B cell (primary cell): ENCODE measurements around the gene C20orf204. TPM values are rescaled to one million over a fixed set of nuclear protein-coding genes. Genes with fewer than 3 reads are reported as not detected.

Experiments
- ATAC-seq: fragments of 200-7000 bp; cut with Tn5 transposase; one replicate; pipeline ENCODE4 v1.10.0; 2021; ENCODE audit warnings: low read depth, mild to moderate bottlenecking, moderate number of reproducible peaks, moderate library complexity
- CTCF ChIA-PET: fragments of 350-600 bp; sonication (Branson Sonifier 250); formaldehyde crosslinking; loops from one replicate; lab custom pipeline; 2021; ENCODE audit warnings: antibody characterized with exemption, inconsistent platforms; lab: Charles Lee
- POLR2A ChIA-PET: fragments of 350-600 bp; sonication (Branson Sonifier 250); formaldehyde crosslinking; loops from one replicate; lab custom pipeline; 2021; ENCODE audit warnings: antibody characterized with exemption; lab: Charles Lee
- DNase-seq: peaks from one replicate; pipeline ENCODE4 v3.0.0; 2013
- H2AFZ ChIP-seq: 2 replicates; pipeline ENCODE4 v1.6.1; 2012; ENCODE audit warnings: mild to moderate bottlenecking, low read depth, low read length; ENCODE audit not compliant: insufficient read depth, poor library complexity, severe bottlenecking
- H3K27ac ChIP-seq, 2 donors: 1 replicate in 1 of 2; 2 replicates in 1 of 2; pipeline ENCODE4 v1.5.1; 2012 to 2013; ENCODE audit warnings: low read length in 2 of 2, mild to moderate bottlenecking in 2 of 2, moderate library complexity in 1 of 2
- H3K27me3 ChIP-seq, 4 experiments: fragments of 200-600 bp in 1 of 4; sonication (generic) in 1 of 4; replicated peaks in 1 of 4; 1 replicate in 2 of 4; 2 replicates in 2 of 4; pipeline versions ENCODE4 v1.6.1 to v1.7.0; 2013 to 2016; ENCODE audit warnings: low read length in 3 of 4, mild to moderate bottlenecking in 2 of 4, mixed read lengths in 1 of 4, moderate library complexity in 1 of 4; ENCODE audit not compliant: insufficient read depth in 4 of 4, control insufficient read depth in 3 of 4; ENCODE audit errors: control extremely low read depth in 1 of 4
- H3K36me3 ChIP-seq, 2 experiments: replicated peaks in 1 of 2; 1 replicate in 1 of 2; 2 replicates in 1 of 2; pipeline versions ENCODE4 v1.6.1 to v1.7.1; 2013; ENCODE audit warnings: low read length in 1 of 2; ENCODE audit not compliant: insufficient read depth in 2 of 2, control insufficient read depth in 1 of 2; ENCODE audit errors: control extremely low read depth in 1 of 2, extremely low read depth in 1 of 2
- H3K4me1 ChIP-seq, 2 donors: fragments of 200-600 bp in 1 of 2; sonication (generic) in 1 of 2; 1 replicate in 1 of 2; 2 replicates in 1 of 2; pipeline versions ENCODE4 v1.5.1 to v1.6.1; 2013 to 2017; ENCODE audit warnings: low read length in 2 of 2; ENCODE audit not compliant: control insufficient read depth in 2 of 2, insufficient read depth in 2 of 2
- H3K4me2 ChIP-seq: replicated peaks from 2 replicates; pipeline ENCODE3; 2012; ENCODE audit warnings: mild to moderate bottlenecking, low read depth, low read length; ENCODE audit not compliant: poor library complexity, severe bottlenecking
- H3K4me3 ChIP-seq, 5 experiments: fragments of 200-600 bp in 1 of 5; sonication (generic) in 1 of 5; 1 replicate in 3 of 5; 2 replicates in 2 of 5; pipeline versions ENCODE4 v1.5.1 to v1.7.0; 2011 to 2016; ENCODE audit warnings: low read length in 4 of 5, mild to moderate bottlenecking in 4 of 5, low read depth in 2 of 5, control low read depth in 1 of 5, moderate library complexity in 1 of 5; ENCODE audit not compliant: insufficient read depth in 1 of 5; ENCODE audit errors: control extremely low read depth in 1 of 5, extremely low read depth in 1 of 5
- H3K79me2 ChIP-seq: fragments of 200-600 bp; sonication (generic); one replicate; pipeline ENCODE4 v1.6.0; 2016; ENCODE audit warnings: low read length; ENCODE audit not compliant: control insufficient read depth, insufficient read depth
- H3K9ac ChIP-seq: fragments of 200-600 bp; sonication (generic); 2 replicates; pipeline ENCODE4 v1.6.1; 2017; ENCODE audit warnings: mild to moderate bottlenecking, low read length, moderate library complexity
- H3K9me3 ChIP-seq, 3 donors: one replicate each; pipeline versions ENCODE4 v1.6.1 to v1.7.1; 2013; ENCODE audit warnings: low read length in 2 of 3; ENCODE audit not compliant: control insufficient read depth in 2 of 3, insufficient read depth in 1 of 3; ENCODE audit errors: control extremely low read depth in 1 of 3
- H4K20me1 ChIP-seq: 2 replicates; pipeline ENCODE4 v1.6.0; 2012; ENCODE audit warnings: mild to moderate bottlenecking, low read length; ENCODE audit not compliant: insufficient read depth, control insufficient read depth, poor library complexity, severe bottlenecking
- H3K27ac Mint-ChIP-seq: one replicate; pipeline ENCODE4 v1.8.0; 2021; ENCODE audit warnings: mixed read lengths
- H3K27me3 Mint-ChIP-seq: one replicate; pipeline ENCODE4 v1.8.0; 2021; ENCODE audit warnings: mixed read lengths
- H3K4me1 Mint-ChIP-seq: one replicate; pipeline ENCODE4 v1.8.0; 2021; ENCODE audit warnings: mixed read lengths
- H3K4me3 Mint-ChIP-seq: one replicate; pipeline ENCODE4 v1.8.0; 2021; ENCODE audit warnings: mixed read lengths
- H3K9me3 Mint-ChIP-seq: one replicate; pipeline ENCODE4 v1.8.0; 2022; ENCODE audit warnings: mixed read lengths; ENCODE audit not compliant: insufficient read depth
- EZH2 ChIP-seq: IDR thresholded peaks from 2 replicates; pipeline ENCODE4 v1.6.1; 2012; ENCODE audit warnings: borderline replicate concordance, low read depth, mild to moderate bottlenecking, moderate library complexity, low read length; ENCODE audit not compliant: insufficient read depth, poor library complexity, severe bottlenecking
- WGBS: methylation state at CpG from one replicate; pipeline ENCODE4 v1.1.5; 2013; ENCODE audit warnings: missing lambda C conversion rate; ENCODE audit not compliant: insufficient coverage; 5-methylcytosine and 5-hydroxymethylcytosine counted together
- intact Hi-C: fragments of 100-400 bp; cut with micrococcal nuclease; formaldehyde crosslinking; loops from one replicate; pipeline ENCODE4 v1.10.0; 2022
- polyA plus RNA-seq: library from polyadenylated mRNA; depleted of rRNA; stranded (reverse); fragments of >200 nt; gene quantifications from 2 replicates; pipeline ENCODE4 v1.2.3, GENCODE V29; 2012
- total RNA-seq, 2 donors: library from RNA; stranded (reverse); fragments of 120-200 nt in 1 of 2; gene quantifications; 1 replicate in 1 of 2; 2 replicates in 1 of 2; pipeline versions ENCODE4 v1.2.3 to v1.2.4, GENCODE V29; 2013 to 2022
- TF ChIP-seq, protein P1 (sequence below): fragments of 200-600 bp; IDR thresholded peaks from one replicate; pipeline ENCODE4 v1.8.0; 2022; ENCODE audit warnings: antibody characterized with exemption, mild to moderate bottlenecking

The C20orf204 gene
- total and polyA plus RNA-seq, 2 donors (not counting 1 experiment from before 2014, with no cell fraction given), result 0.24 to 2.5 TPM

DNA sequence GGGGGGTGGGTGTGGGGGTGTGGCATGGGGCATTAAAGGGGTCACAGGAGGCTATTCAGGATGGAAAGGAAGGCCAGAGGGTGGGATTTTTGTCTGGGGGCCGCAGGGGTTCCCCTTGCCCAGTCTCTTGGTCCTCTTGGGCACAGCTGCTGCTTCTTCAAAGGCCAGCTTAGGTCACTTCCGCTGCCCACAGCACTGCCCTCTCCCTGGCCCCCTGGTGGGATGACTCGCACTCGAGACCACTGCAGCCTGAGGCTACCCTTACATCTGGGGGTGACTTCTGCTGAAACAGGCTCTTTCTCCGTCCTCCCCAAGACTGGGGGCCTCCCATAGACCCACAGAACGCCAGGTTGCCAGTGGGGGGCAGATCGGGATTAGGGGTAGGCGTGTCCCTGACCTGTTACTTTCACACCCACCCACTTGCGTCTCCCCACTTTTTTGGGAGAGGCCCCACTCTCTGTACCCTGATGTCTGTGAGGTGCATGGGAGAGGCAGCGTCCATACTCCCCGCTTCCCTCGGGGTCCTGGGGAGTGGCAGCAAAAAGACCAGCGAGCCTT is 46.9 kb downstream of the C20orf204 start:
- POLR2A ChIA-PET, result interaction anchor here (0.9 to 2.7 kb wide), 4 partner anchors 17 to 44 kb away, joined by 3 to 21 read pairs (median 3); partner anchors contain the start of genes NPBWR2 and TCEA2

More for the DNA sequence above, 46.9 kb downstream of the C20orf204 start:
- Mint-ChIP-seq H3K27me3 (peaks cover 5% of the 10 kb centered on the region), H3K4me1 (peaks cover 40% of the 10 kb centered on the region), H3K9me3 (no peaks in the 10 kb centered on the region), H3K4me3 (peak overlapping the region; percentile 87), H3K27ac (peak overlapping the region; percentile 76)
- Histone ChIP-seq H3K4me1 (peaks cover 40 to 49% of the 10 kb centered on the region in 2 donors), H3K9ac (peak overlapping the region; percentile 61), H2AFZ (peak overlapping the region; percentile 69), H4K20me1 (peaks cover 23% of the 10 kb centered on the region), H3K27ac (no peak overlapping the region), H3K27me3 (peaks cover 0 to 11% (median 3%) of the 10 kb centered on the region in 4 experiments), H3K4me3 (peak overlapping the region in 4 of 5 experiments; percentile 32 to 62 (median 56)), H3K4me2 (peak overlapping the region; percentile 96), H3K9me3 (peaks cover 0 to 11% (median 0%) of the 10 kb centered on the region in 3 donors), H3K79me2 (peaks cover 7% of the 10 kb centered on the region), H3K36me3 (no peaks in the 10 kb centered on the region)
- intact Hi-C loops, result loop anchor here (1.0 to 5.0 kb wide), 4 partner anchors 17 to 101 kb away; partner anchors contain the start of gene PRPF6
- CTCF ChIA-PET, result interaction anchor here (0.6 to 11.8 kb wide), 16 partner anchors 13 to 186 kb away, joined by 3 to 220 read pairs (median 8); partner anchors contain the start of genes NPBWR2, SAMD10 and TCEA2
- ATAC-seq (no peak), DNase-seq (no peak)
- 7% methylated on average over 6 of the region's 13 CpGs for WGBS
- TF ChIP-seq, protein P1, sequence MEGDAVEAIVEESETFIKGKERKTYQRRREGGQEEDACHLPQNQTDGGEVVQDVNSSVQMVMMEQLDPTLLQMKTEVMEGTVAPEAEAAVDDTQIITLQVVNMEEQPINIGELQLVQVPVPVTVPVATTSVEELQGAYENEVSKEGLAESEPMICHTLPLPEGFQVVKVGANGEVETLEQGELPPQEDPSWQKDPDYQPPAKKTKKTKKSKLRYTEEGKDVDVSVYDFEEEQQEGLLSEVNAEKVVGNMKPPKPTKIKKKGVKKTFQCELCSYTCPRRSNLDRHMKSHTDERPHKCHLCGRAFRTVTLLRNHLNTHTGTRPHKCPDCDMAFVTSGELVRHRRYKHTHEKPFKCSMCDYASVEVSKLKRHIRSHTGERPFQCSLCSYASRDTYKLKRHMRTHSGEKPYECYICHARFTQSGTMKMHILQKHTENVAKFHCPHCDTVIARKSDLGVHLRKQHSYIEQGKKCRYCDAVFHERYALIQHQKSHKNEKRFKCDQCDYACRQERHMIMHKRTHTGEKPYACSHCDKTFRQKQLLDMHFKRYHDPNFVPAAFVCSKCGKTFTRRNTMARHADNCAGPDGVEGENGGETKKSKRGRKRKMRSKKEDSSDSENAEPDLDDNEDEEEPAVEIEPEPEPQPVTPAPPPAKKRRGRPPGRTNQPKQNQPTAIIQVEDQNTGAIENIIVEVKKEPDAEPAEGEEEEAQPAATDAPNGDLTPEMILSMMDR, result no peak
- no peak for TF ChIP-seq EZH2
